ENCODE data around the gene ASGR1.
"Not testable (repeated sequence)": the region's sequence is repeated elsewhere in the genome, so short reads cannot be mapped to it uniquely, and the experiment has no call there.

The ASGR1 gene

DNA sequence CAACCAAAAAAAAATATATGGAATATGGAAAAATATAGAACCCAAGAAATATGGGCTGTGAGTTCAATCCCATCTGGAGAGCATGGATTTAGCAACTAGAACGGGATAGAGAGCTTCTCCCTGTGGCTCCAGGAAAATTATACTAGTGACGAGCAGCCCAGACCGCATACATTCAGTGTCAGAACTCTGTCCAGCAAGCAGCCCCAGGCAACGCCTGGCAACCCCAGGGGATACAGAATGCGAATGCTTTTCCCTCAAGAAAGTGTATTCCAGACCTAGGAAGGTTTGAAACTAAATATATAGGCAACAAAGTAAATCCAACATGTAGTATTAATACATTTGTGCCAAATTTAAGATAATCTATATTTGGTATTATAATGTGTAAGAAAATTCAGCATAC is 51.0 kb downstream of the ASGR1 start:
- no peak for DNase-seq (ENCODE audit: insufficient read length, low spot score)
- FAIRE-seq: no peak

DNA sequence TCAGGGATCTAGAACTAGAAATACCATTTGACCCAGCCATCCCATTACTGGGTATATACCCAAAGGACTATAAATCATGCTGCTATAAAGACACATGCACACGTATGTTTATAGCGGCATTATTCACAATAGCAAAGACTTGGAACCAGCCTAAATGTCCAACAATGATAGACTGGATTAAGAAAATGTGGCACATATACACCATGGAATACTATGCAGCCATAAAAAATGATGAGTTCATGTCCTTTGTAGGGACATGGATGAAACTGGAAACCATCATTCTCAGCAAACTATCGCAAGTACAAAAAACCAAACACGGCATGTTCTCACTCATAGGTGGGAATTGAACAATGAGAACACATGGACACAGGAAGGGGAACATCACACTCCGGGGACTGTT is 51.7 kb downstream of the ASGR1 start:
- FAIRE-seq; DNase-seq (ENCODE audit: insufficient read length, low spot score): not testable (repeated sequence)

DNA sequence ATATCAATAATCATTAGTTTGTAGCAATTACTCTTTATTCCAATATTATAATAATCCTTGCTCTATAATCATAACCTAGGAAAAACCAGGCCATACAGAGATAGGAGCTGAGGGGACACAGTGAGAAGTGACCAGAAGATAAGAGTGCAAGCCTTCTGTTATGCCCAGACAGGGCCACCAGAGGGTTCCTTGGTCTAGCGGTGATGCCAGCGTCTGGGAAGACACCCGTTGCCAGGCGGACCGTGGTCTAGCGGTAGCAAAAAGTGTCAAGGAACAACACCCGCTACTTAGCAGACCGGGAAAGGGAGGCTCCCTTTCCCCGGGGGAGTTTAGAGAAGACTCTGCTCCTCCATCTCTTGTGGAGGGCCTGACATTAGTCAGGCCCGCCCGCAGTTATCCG is 52.8 kb downstream of the ASGR1 start:
- FAIRE-seq; DNase-seq (ENCODE audit: insufficient read length, low spot score): not testable (repeated sequence)

DNA sequence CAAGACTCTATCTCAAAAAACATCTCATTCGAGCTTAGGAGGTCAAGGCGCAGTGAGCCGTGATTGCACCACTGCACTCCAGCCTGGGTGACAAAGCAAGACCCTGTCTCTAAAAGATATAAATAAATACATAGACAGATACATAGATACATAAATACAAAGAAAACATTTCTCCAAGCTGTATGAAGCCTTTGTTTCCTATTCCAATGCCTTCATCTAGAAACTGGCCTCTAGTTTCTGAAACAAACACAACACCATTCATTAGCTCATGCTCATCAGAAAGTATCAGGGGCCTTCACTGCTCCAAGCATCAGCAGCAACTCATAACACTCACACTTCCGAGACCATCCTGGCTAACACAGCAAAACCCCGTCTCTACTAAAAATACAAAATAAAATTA is 54.2 kb downstream of the ASGR1 start:
- FAIRE-seq: no peak
- DNase-seq (ENCODE audit: insufficient read length, low spot score): no peak

DNA sequence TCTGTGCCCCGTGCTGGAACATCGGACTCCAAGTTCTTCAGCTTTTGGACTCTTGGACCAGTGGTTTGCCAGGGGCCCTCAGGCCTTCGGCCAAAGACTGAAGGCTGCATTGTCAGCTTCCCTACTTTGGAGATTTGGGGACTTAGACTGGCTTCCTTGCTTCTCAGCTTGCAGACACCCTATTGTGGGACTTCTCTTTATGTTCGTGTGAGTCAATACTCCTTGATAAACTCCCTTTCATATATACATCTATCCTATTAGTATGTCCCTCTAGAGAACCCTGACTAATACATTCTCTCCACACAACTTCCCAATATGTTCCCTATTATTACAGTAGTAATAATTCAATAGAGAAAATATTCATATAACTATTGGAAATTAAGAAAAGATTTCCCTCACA is 55.3 kb downstream of the ASGR1 start:
- FAIRE-seq (no peak), DNase-seq (ENCODE audit: insufficient read length, low spot score) (no peak)

Measured in GM19239 (cell line).